ENCODE results near the gene WLS.
"Not testable (repeated sequence)": the region's sequence is repeated elsewhere in the genome, so short reads cannot be mapped to it uniquely, and the experiment has no call there.

Gene WLS

DNA sequence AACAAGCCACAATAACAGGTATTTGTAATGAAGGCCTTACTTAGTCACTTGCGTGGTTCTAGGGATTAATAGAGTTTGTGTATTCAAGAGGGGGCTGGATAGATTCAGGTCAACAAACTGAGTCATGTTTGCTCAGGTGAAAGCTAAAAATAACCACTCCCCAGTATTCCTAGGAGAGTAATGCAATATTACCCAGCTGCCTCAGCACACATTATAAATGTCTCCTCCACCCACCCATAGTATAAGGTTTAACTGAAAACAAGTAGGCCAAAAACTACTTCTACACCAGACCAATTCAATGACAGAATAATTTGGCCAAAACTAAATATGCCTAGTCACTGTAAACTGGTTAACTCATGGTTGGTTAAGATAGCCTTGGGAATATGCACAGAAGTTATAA lies 34.4 kb downstream of the WLS start:
- DNase-seq = no peak

DNA sequence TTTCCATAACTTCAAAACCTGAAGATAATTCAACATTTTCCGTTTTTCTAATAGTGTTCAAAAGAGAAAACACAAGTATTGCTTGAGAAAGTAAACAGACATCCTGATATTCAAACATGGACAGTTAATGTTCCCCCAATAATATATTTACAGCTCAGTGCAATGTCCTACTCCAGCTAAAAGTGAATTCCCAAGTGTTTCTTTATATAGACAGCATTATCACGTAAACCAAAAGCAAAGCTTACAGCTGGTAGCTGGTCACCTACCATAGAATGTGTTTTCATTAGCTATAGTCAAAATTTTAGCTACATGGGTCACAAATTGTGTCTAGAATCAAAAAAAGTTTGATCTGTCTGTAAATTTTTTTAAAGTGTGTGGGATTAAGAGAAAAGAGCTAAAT lies 34.9 kb downstream of the WLS start:
- no peak for DNase-seq

DNA sequence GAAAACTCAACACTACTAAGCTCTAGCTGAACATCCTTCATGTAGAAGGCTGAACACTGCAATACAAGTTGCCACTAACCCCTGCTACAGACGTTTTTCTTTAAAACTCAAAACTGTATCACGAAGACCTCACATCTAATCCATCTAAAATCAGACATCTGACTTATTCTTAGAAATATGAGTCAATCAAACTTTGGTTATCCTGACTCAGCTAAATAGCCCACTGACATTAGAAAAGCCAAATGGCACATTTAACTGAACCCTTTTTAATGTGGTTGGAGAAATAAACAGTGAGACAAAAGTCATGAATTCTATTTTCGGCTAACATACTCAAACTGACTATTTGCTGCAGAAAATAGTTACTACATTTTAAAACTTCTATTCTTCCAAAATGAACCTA lies 35.6 kb downstream of the WLS start:
- DNase-seq = no peak

DNA sequence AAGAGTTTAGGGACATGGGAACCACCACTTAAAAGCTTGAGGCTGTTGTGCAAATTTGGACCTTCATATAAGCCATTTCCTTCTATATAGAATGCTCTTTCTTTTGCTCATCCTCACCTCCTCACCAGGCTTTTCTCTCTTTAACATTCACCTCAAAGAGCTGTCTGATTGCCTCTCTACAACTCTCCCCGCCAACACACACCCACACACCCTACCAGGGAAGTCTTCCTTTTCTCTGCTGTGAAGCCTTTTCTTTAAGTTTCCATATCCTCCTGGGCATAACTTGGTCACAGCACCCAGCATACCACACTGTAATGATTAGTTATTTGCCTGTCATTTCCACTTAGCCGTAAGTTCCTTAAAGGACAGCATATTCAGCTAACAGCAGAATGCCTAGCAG lies 40.6 kb downstream of the WLS start:
- DNase-seq = no peak

DNA sequence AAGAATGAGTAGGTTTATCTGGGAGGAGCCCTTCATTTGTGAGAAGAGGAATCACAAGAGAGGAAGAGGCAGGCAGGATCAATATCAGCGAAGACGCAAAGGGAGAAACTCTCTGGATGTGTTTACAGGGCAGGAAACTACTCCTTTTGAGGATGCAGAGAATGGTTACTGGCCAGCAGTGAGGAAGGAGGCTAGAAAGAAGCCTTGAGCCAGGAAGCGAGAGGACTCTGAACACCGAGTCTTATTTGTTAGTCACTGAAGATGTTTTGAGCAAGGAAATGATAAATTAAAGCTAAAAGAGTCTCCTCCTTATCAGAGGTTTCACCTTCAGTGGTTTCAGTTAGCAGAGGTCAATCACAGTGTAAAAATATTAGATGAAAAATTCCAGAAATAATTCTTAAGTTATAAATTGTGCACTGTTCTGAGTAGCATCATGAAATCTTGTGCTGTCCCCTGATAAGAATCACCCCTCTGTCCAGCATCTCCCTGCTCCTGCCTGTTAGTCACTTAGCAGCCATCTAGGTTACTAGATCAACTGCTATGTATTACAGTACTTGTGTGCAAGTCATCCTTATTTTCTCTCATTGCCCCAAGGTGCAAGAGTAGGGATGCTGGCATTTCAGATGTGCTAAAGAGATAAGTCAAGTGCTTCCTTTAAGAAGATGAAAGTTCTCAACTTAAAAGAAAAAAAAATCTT lies 43.5 kb downstream of the WLS start:
- DNase-seq = no peak

DNA sequence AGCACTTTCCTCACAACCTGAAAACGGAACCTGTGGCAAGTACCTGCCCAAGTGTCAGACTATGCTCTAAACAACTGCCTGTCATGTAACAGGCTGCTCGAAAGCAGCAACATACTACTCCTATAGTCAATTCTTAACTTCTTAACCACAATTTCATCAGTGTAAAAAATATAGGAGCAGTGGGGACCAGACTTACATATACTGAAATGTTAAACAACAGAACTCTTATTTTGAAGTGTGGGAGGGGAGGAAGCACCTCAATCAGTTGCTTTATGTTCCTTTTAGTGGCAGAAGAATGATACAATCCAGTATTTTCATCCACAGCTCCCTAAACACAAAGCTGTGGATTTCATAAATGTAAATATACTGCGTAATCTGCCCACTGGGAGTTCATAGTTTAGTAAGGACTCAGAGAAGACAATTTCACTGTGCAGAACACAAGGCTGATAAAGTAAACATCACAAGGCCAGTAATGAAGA lies 44.2 kb downstream of the WLS start:
- DNase-seq = no peak

DNA sequence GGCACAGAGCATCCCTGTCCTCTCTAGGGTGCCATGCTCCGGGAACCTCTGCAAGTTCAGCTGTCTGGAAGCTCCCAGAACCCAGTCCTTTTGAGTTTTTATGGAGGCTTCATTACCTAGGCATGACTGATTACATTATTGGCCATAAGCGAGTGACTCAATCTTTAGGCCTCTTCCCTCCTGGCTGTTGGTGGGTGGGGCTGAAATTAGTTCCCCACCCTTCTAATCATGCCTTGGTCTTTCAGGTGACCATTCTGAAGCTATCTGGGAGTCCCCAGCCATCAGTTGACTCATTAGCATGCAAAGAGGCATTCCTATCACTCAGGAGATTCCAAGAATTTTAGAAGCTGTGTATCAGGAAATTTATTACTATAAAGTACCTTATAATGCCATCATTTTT lies 46.6 kb downstream of the WLS start:
- DNase-seq = no peak

DNA sequence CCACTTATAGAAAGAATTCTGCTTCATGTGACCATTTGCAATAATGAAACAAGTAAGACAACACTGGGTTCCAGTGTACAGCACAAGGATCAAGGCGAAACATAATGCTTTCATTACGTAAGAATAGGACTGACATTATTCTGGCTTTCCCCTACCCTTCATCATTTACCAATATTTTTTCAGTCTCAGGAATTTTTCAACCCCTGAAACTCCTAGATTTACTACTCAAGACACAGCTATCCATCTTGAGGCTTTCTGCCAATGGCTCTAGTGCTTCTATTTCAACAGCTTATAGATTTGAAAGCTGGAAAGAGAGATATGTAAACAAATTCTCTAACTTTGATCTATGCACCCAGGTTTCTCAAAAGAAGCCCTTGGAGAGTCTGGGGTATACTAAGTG lies 48.4 kb downstream of the WLS start:
- DNase-seq = no peak

DNA sequence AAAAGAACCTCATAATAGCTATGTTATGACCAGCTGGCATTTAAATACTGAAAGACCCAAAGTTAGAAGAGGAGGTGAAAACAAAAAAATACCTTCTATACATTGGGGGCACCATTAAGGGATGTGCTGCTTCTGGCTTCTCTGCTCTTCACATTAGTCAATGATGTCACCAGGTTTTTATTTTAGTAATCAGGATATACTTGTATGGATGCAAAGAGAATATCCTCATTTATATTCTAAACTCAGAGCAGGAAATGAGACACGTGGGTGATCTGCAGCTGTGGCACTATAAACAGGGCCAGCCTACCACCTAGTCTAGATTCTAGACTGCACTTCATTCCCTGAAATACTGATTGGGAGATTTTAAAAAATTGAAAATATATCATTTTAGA lies 51.2 kb downstream of the WLS start:
- DNase-seq = no peak

DNA sequence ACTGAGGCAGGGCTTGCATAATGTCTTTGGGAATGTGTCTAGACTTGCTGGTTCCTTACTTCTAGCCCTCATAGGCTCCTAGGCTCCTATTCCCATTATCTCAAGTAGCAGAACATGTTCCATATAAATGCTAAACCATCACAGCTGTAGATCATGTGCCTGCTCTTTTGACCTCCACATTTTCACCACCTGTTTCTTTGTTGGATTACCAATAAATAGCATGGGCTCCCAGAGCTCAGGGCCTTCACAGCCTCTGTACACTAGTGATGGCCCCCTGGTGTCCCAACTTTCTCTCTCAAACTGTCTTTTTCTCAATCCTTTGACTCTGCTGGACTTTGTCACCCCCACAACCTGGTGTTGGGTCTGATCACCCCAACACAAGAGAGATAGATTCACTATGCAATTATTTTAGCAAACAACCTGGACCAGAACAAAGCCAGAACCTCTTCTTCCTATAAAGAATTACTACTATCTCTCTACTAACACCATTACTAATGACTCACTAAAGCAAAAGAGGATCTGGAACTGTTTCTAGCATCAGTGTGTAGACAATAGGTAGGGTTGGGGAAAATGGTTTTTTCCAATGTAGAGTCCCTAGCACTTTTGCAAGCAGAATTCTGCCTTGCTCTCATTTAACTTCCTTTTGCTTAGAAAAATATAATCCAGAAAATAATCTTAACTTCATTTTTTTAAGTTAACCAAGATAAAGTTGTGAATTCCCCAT lies 51.7 kb downstream of the WLS start:
- DNase-seq = no peak

DNA sequence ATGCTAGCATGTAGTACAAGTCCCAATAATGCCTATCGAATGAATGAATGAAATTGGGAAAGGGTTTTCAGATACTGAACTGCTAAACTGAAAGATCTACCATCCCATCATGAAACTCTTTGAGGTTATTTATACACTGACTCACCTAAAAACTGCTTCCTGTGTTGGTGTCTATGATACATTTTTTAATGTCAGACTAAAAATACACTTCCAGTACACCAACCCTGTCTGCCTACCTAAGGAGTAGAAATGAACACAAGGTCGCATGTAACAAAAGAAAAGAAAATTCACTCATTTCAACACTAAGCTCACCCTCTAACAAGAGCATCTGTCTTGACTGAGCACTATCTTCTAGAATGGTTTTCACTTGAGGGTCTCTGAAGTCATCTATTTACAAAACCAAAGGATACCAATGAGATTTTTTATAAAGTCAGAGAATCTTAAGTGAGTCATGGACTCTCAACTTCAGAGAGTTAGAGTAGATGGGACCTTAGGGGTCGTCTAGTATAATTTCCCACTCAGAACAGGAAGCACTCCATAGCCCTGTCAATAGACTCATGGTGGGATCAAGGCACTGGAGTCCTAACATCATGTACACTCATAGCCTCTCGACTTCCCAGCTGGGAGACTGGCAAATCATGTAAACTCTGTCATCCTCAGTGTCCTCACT lies 53.4 kb downstream of the WLS start:
- no peak for DNase-seq

DNA sequence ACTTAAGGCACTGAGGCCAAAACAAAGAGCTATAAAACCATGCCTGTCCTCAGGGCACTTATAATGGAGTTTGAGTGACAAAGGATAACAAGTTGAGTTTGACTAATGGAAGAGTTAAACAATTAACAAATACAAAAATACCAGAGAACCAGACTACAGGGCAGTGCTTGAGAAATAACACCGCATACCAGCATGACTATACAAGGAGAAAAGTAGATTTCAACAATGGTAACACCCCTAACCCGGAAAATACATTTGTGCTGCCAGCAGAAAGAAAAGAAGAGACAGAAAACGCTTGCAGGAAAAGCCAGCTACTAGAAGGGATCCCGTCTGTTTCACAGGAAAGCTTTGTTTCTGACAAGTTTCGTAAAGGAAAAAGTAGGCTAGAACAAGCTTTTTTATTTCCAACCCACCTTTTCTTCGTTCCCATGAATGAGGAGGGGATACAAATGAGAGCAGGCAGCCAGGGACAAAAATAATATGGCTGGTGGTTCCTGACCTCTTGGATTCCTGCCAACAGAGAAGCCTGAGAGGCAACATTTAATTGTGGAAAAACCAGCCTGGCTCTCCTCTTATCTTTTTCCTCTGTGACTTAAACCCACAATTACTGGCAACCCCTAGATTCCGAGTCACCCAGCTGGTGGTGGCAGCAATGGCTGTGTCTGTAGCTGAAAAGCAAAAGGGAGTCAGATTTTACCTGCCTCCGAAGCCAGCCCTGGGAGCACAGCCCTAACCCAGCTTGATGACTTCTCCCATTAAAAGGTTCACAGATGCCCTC lies 56.5 kb downstream of the WLS start:
- DNase-seq = no peak

DNA sequence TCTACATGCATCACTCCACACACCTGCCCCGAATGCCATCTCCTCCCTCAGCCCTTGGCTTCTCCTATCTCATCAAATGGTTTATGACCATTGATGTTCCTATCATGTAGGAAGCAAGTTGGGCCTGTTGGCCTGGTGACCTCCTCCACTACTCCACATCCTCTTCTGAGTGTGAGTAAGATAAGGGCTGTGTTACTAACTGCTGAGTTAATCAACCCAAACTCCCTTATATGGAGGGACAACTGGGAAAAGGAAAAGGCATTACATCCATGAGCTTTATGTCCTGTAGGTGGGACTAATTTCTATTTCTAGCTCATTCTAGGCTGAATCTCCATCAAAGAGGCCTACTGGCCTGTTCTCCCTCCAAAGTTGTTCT lies 57.6 kb downstream of the WLS start:
- no peak for DNase-seq

DNA sequence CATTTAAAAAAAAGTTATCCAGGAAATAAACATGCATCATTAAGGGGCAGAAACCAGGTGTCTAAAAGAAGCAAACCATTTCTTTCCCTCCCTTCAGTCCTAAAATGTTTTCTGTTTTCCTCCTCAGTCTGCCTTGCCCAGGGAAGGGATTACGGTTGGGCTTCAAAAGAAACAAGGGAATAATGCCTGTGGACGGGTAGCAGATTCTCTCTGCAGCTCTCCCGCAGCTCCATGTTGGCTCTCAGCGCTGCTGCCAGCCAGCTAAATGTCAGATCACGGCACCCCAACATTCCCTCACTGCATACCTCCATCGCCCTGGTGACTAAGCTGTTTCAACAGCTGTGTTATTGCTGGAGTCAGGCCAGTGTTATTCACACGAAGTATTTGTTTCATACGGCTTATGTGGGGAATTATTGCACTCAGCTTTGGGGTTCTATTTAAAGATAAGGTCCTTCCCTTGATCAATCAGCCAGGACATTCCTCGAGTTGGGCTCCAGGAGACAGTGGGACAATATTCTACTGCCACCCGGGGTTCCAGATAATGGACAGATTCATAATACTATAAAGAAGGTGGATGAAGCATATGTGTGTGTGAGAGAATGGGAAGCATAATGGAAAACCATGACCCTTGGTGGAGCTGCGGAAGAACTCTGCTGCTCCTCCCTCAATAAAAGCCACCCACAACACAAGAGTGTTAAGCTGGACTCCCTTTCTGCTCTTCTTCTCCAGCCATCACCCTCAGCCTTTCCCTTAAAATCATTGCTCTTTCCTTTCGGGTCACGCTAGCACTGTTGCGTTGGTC lies 58.2 kb downstream of the WLS start:
- DNase-seq = peak; percentile 86

DNA sequence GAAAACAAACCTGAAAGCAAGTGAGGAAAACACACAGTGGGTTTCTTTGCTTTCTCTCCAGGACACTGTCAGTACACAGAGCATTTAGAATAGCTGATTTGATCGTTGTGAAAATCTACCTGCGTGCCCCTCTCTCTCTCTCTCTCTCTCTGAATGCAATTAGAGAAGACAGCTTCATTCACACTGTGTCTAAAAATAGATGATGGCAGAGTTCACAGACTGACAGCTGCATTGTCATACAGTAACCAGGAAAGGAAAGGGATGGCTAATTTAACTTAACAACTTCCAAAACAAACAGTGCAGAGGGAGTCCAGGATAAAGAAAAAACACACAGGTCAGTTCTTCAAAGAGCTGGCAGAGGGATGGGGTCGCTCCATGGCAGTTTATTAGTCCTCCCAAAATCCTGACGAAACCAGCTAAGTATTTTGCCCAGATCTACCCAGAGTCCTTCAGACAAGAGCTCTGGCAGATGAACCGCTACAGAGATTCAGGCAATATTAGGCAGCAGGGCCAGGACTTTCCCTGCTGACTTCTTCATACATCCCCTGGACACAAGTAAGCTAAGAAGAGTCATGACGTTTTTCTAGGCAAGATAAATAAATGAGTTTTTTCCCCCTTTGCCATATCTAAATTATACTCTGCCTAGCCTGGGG lies 58.9 kb downstream of the WLS start:
- peak; percentile 32 for DNase-seq

DNA sequence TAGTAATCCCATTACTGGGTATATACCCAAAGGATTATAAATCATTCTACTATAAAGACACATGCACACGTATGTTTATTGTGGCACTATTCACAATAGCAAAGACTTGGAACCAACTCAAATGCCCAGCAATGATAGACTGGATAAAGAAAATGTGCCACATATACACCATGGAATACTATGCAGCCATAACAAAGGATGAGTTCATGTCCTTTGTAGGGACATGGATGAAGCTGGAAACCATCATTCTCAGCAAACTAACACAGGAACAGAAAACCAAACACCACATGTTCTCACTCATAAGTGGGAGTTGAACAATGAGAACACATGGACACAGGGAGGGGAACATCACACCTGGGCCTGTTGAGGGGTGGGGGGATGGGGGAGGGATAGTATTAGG lies 60.5 kb downstream of the WLS start:
- DNase-seq = not testable (repeated sequence)

DNA sequence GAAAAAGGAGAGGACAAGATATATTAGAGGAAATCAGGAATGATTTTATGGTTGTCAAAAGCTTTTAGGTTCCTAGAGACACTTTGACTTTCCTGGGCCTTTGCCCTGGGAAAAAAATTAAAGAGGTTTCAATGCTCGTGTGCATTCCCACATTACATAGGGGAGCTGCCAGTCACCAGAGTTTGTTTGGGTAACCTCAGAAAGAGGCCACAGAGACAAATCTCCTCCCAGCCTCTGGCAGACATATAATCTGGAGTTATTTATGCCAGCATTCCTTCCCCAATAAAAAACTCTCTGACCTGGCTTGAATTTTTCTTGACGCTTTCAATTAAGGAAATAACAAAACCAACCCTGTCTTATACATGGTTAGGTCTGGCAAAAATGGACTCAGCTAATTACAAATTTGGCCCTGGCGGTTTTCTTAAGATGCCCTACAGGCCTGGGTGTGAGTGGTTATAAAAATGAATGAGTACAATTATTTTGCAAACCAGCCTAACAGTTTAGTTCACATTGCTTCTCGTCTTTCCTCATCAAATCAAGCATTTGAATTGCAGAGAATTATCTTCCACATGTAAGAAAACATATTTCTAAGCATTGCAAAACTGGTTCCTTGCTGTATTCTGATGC lies 63.7 kb downstream of the WLS start:
- DNase-seq = no peak

DNA sequence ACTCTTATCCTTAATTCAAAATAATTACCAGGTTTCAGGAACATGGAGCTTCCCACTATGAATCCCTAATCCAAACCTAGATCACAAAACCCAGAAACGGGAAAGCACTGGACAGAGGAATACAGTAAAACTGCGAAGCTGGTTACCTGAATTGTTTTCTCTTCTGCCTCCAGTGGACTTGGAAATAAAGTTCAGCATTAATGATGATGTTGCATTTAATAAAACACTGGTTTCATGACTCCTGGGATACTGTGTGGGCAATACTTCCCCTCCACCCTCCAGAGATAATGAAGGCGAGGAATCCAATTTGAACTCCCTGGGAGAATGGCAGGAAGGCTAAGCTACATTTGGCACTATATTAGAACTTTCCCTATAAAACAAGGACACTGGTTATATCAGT lies 65.1 kb downstream of the WLS start:
- DNase-seq = no peak

DNA sequence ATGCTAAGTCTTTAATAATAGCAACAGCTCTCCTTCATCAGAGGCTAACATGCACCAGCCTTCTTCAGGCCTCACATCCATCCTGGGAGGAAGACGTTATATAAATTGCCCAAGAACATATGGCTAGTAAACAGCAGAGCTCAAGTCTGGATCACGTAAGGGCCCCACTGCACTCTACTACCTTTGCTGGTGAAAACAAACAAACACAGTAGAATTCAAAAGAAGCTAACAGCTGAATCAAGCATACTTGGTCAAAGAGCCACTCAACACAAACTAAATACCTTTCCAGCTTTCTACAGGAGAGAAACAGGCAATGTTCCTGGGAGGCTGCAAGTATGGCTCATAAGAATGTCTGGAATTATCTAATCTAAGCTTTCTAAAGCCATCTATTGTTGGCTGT lies 66.0 kb downstream of the WLS start:
- no peak for DNase-seq

DNA sequence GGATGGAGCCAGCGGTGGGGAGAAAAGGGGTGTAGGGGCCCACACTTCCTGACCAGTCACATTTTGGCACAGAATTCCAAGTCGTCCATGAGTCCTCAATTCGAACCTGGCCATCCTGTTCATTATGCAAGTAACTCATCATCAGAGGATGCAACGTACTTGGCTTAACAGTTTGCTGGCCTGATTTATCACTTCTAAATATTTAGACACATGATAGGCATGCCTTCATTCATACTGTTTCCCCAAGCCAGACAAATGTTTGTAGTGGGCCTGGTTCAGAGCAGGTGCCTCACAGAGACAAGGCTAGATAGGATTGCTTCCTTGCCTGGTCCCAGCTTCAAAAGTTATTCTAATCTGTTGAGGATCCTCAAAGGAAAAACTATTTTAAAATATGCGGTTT lies 66.7 kb downstream of the WLS start:
- no peak for DNase-seq

DNA sequence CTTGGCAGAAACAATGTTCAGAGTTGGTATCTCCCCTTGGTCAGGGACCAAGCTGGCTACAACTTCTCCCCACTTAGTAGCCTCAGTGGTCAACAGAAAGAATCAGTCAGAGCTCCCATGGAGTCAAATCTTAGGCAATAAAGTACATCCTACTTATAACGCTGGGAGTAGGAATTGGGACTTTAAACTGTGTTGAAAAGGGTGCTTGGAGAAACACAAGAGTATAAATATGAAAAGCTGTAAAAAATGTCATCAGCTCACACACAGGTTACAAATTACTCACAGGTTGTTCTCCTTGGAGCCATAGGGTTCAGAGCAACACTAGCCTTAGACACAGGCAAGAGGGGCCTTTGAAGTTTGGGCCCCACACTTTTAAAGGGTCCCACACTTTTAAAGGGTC lies 67.4 kb downstream of the WLS start:
- DNase-seq = no peak

DNA sequence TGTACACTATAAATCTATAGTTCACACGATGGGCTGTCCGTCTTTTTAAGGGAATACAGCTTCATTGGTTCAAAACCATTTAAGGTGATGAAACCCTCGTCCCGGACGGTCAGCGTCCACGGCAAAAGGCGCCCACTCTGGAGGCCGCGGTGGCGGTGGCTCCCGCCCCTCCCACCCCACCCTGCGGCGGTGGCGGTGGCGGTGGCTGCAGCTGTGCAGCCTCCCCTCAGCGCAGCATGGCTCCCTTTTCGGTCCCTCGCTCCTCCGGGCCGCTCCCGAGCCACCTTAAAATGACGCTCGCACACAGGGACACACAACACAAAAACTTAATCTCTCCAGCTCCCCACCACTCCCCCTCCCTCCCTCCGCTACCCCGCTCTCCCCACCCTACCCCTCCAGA lies 69.1 kb downstream of the WLS start:
- no peak for DNase-seq

All from amniotic stem cell (primary cell).